Body of pancreas (tissue), 4 donors: ENCODE data around the gene P4HB. TPM values are rescaled to one million over a fixed set of nuclear protein-coding genes. Genes with fewer than 3 reads are reported as not detected.

Experiments used
- ATAC-seq: fragments of 150-250 bp; one replicate; pipeline ENCODE4 v1.9.1; 2016
- DNase-seq, 4 donors: peaks; one replicate each; pipeline ENCODE4 v3.0.0-alpha.2; 2019
- H3K27ac ChIP-seq, 4 donors: fragments of 200-600 bp; sonication (generic); 1 replicate in 3 of 4; 2 replicates in 1 of 4; pipeline versions ENCODE4 v1.5.1 to v1.6.1; 2016 to 2019; ENCODE audit warnings: mild to moderate bottlenecking in 1 of 4, mixed read lengths in 1 of 4, moderate library complexity in 1 of 4
- H3K27me3 ChIP-seq, 2 donors: fragments of 200-600 bp; sonication (generic); one replicate each; pipeline ENCODE4 v1.6.0; 2016; ENCODE audit warnings: mild to moderate bottlenecking in 1 of 2
- H3K36me3 ChIP-seq, 2 donors: fragments of 200-600 bp; sonication (generic); replicated peaks in 1 of 2; 2 replicates each; pipeline ENCODE4 v1.5.1; 2016; ENCODE audit warnings: low read depth in 2 of 2; ENCODE audit not compliant: insufficient read depth in 1 of 2
- H3K4me1 ChIP-seq: fragments of 200-600 bp; sonication (generic); one replicate; pipeline ENCODE4 v1.6.0; 2016
- H3K4me3 ChIP-seq, 2 donors: fragments of 200-600 bp; sonication (generic); 1 replicate in 1 of 2; 2 replicates in 1 of 2; pipeline ENCODE4 v1.5.1; 2016 to 2019
- H3K9me3 ChIP-seq, 3 donors: fragments of 200-600 bp; sonication (generic); 1 replicate in 2 of 3; 2 replicates in 1 of 3; pipeline ENCODE4 v1.5.1; 2016
- CTCF ChIP-seq, 7 experiments: fragments of 450-650 bp in 4 of 7; fragments of 200-600 bp in 3 of 7; sonication (generic) in 3 of 7; IDR thresholded peaks; one replicate each; pipeline ENCODE4 v1.5.1; 2016 to 2019; ENCODE audit warnings: antibody characterized with exemption in 7 of 7
- POLR2A ChIP-seq, 3 donors: fragments of 450-650 bp; IDR thresholded peaks; one replicate each; pipeline ENCODE4 v1.6.1; 2016; ENCODE audit warnings: antibody characterized with exemption in 3 of 3, mild to moderate bottlenecking in 2 of 3
- WGBS, 2 donors: methylation state at CpG; one replicate each; pipeline ENCODE4 v1.1.5; 2017; 5-methylcytosine and 5-hydroxymethylcytosine counted together
- intact Hi-C: fragments of 100-400 bp; cut with DNase I; formaldehyde crosslinking; loops from one replicate; pipeline ENCODE4 v1.15.1; 2023
- total RNA-seq, 2 donors: library from RNA; depleted of rRNA; stranded (reverse); fragments of >200 nt; gene quantifications; one replicate each; pipeline ENCODE4 v1.1.0, GENCODE V29; 2016

P4HB gene
- total RNA-seq, 2 donors from 2014 or later: 1,462 to 4,394 TPM

GRCh38 chr17:81809556-81809998, 50.8 kb downstream of the P4HB start:
- H3K4me3 ChIP-seq: no peak overlapping the region
- H3K9me3 ChIP-seq: no peaks in the 10 kb centered on the region
- H3K4me1 ChIP-seq: peaks cover 10% of the 10 kb centered on the region
- H3K27ac ChIP-seq: no peak overlapping the region
- ATAC-seq (no peak), DNase-seq (no peak)
- no peaks in the 10 kb centered on the region for H3K36me3 ChIP-seq
- WGBS, 2 donors: 62 to 67% methylated on average over 4 to 6 of the region's 7 CpGs
- intact Hi-C loops: no loop called here
- TF ChIP-seq POLR2A (IDR thresholded peaks at IDR 0.05) (no peak), CTCF (IDR thresholded peaks at IDR 0.05) (no peak)
- H3K27me3 ChIP-seq: peaks cover 3 to 27% of the 10 kb centered on the region in 2 donors

- DNase-seq: no peak
- H3K9me3 ChIP-seq: no peaks in the 10 kb centered on the region
- peaks cover 4 to 33% of the 10 kb centered on the region in 2 donors for H3K27me3 ChIP-seq
- H3K4me1 ChIP-seq: peaks cover 16% of the 10 kb centered on the region
- H3K36me3 ChIP-seq: no peaks in the 10 kb centered on the region
- intact Hi-C loops: no loop called here
- ATAC-seq: no peak
- H3K27ac ChIP-seq: no peak overlapping the region
- 57 to 60% methylated on average over 12 to 16 of the region's 20 CpGs for WGBS, 2 donors
- no peak overlapping the region for H3K4me3 ChIP-seq
- TF ChIP-seq CTCF (IDR thresholded peaks at IDR 0.05) (no peak), POLR2A (IDR thresholded peaks at IDR 0.05) (no peak)
Observed at GRCh38 chr17:81808778-81809555, 51.4 kb downstream of the P4HB start.

- ATAC-seq (no peak), DNase-seq (no peak)
- TF ChIP-seq CTCF (IDR thresholded peaks at IDR 0.05): no peak
- no peak for TF ChIP-seq POLR2A (IDR thresholded peaks at IDR 0.05)
- Histone ChIP-seq H3K36me3 (no peaks in the 10 kb centered on the region), H3K4me3 (no peak overlapping the region), H3K9me3 (no peaks in the 10 kb centered on the region), H3K4me1 (peaks cover 22% of the 10 kb centered on the region), H3K27ac (no peak overlapping the region), H3K27me3 (peaks cover 4 to 44% of the 10 kb centered on the region in 2 donors)
- WGBS, 2 donors: 40 to 56% methylated on average over 1 to 10 of the region's 13 CpGs
- intact Hi-C loops: no loop called here
Observed at GRCh38 chr17:81807839-81808238, 52.5 kb downstream of the P4HB start.

- TF ChIP-seq POLR2A (IDR thresholded peaks at IDR 0.05) (no peak), CTCF (IDR thresholded peaks at IDR 0.05) (no peak)
- 33 to 50% methylated on average over 2 to 18 of the region's 18 CpGs for WGBS, 2 donors
- intact Hi-C loops: no loop called here
- Histone ChIP-seq H3K4me3 (no peak overlapping the region), H3K27me3 (peaks cover 4 to 48% of the 10 kb centered on the region in 2 donors), H3K4me1 (peaks cover 22% of the 10 kb centered on the region), H3K9me3 (no peaks in the 10 kb centered on the region), H3K27ac (no peak overlapping the region), H3K36me3 (no peaks in the 10 kb centered on the region)
- no peak for ATAC-seq
- DNase-seq: no peak
Observed at GRCh38 chr17:81807210-81807719, 53.1 kb downstream of the P4HB start.
